GM19455 (cell line): ENCODE results near the gene TM4SF4.

Source experiments
- ATAC-seq: cut with Tn5 transposase; IDR thresholded peaks from one replicate; pipeline ENCODE4 v1.9.1; 2021; ENCODE audit not compliant: unreplicated experiment

TM4SF4 gene

GRCh38 chr3:149454746-149455145, 19.8 kb upstream of the TM4SF4 start:
- no peak for ATAC-seq

- ATAC-seq = no peak
Measured at GRCh38 chr3:149455366-149455765, 19.1 kb upstream of the TM4SF4 start.

GRCh38 chr3:149455989-149456388, 18.5 kb upstream of the TM4SF4 start:
- no peak for ATAC-seq

- no peak for ATAC-seq
Measured at GRCh38 chr3:149459491-149460059, 14.9 kb upstream of the TM4SF4 start.

- no peak for ATAC-seq
Measured at GRCh38 chr3:149460117-149460516, 14.4 kb upstream of the TM4SF4 start.

GRCh38 chr3:149462051-149462450, 12.4 kb upstream of the TM4SF4 start:
- ATAC-seq = no peak

- ATAC-seq = no peak
Measured at GRCh38 chr3:149462581-149463011, 11.9 kb upstream of the TM4SF4 start.

GRCh38 chr3:149463921-149464320, 10.6 kb upstream of the TM4SF4 start:
- no peak for ATAC-seq

- no peak for ATAC-seq
Measured at GRCh38 chr3:149464542-149465328, 9.8 kb upstream of the TM4SF4 start.

- no peak for ATAC-seq
Measured at GRCh38 chr3:149465351-149465883, 9.1 kb upstream of the TM4SF4 start.

- no peak for ATAC-seq
Measured at GRCh38 chr3:149466192-149466591, 8.3 kb upstream of the TM4SF4 start.

GRCh38 chr3:149468504-149469212, 5.8 kb upstream of the TM4SF4 start:
- ATAC-seq = peak; percentile 91

GRCh38 chr3:149470381-149470780, 4.1 kb upstream of the TM4SF4 start:
- ATAC-seq = no peak

GRCh38 chr3:149472030-149472797, 2.3 kb upstream of the TM4SF4 start:
- no peak for ATAC-seq

GRCh38 chr3:149473357-149474249, 894 bp upstream of the TM4SF4 start:
- ATAC-seq = no peak

- no peak for ATAC-seq
Measured at GRCh38 chr3:149475451-149476060, 1.1 kb downstream of the TM4SF4 start.

GRCh38 chr3:149476225-149476624, 1.7 kb downstream of the TM4SF4 start:
- no peak for ATAC-seq

- no peak for ATAC-seq
Measured at GRCh38 chr3:149479621-149480325, 5.3 kb downstream of the TM4SF4 start.
